SK-N-SH (cell line): ENCODE measurements around the gene TSPYL4. TPM values are rescaled to one million over a fixed set of nuclear protein-coding genes. Genes with fewer than 3 reads are reported as not detected.

Experiments used
- CTCF ChIA-PET: fragments of 300-600, 350-600 bp; formaldehyde crosslinking; extraction: SDS; loops from one replicate; lab custom pipeline; 2021; lab: Yijun Ruan, JAX
- POLR2A ChIA-PET: fragments of 350-600 bp; sonication (Branson Sonifier 250); formaldehyde crosslinking; extraction: SDS; loops from one replicate; lab custom pipeline; 2020; ENCODE audit warnings: antibody characterized with exemption, inconsistent platforms; lab: Yijun Ruan, JAX
- DNase-seq: peaks from one replicate; pipeline ENCODE4 v3.0.0; 2012
- H2AFZ ChIP-seq: fragments of 200-600 bp; sonication (generic); 2 replicates; pipeline ENCODE4 v1.8.1; 2016; ENCODE audit warnings: antibody characterized with exemption, mild to moderate bottlenecking, low read depth
- H3F3A ChIP-seq: fragments of 200-600 bp; sonication (generic); replicated peaks from 2 replicates; pipeline ENCODE3; 2016; ENCODE audit warnings: antibody characterized with exemption, mild to moderate bottlenecking; ENCODE audit not compliant: insufficient read depth
- H3K27ac ChIP-seq, 2 experiments: fragments of 200-500 bp in 1 of 2; fragments of 200-600 bp in 1 of 2; sonication (Bioruptor generic) in 1 of 2; sonication (generic), shearing (Covaris generic) in 1 of 2; 2 replicates each; pipeline versions ENCODE4 v1.5.1 to v1.6.1; 2014 to 2016; ENCODE audit warnings: low read depth in 2 of 2, inconsistent platforms in 1 of 2, low read length in 1 of 2, mild to moderate bottlenecking in 1 of 2, mixed read lengths in 1 of 2
- H3K27me3 ChIP-seq: fragments of 200-600 bp; sonication (generic), shearing (Covaris generic); 2 replicates; pipeline ENCODE4 v1.6.1; 2016; ENCODE audit warnings: mixed run types; ENCODE audit not compliant: insufficient read depth
- H3K36me3 ChIP-seq, 2 experiments: fragments of 200-500 bp in 1 of 2; fragments of 200-600 bp in 1 of 2; sonication (Bioruptor generic) in 1 of 2; sonication (generic) in 1 of 2; replicated peaks in 1 of 2; 2 replicates each; pipeline versions ENCODE3 to v1.5.1; 2014 to 2016; ENCODE audit warnings: low read length in 1 of 2, mild to moderate bottlenecking in 1 of 2; ENCODE audit not compliant: insufficient read depth in 2 of 2, control insufficient read depth in 1 of 2
- H3K4me1 ChIP-seq, 2 experiments: fragments of 200-500 bp in 1 of 2; fragments of 200-600 bp in 1 of 2; sonication (Bioruptor generic) in 1 of 2; sonication (generic), shearing (Covaris generic) in 1 of 2; 2 replicates each; pipeline versions ENCODE4 v1.5.1 to v1.6.1; 2014 to 2016; ENCODE audit warnings: low read depth in 1 of 2, low read length in 1 of 2, mixed run types in 1 of 2; ENCODE audit not compliant: insufficient read depth in 2 of 2, control insufficient read depth in 1 of 2
- H3K4me2 ChIP-seq: fragments of 200-600 bp; sonication (generic), shearing (Covaris generic); 2 replicates; pipeline ENCODE4 v1.6.1; 2017; ENCODE audit warnings: mixed run types
- H3K4me3 ChIP-seq, 2 experiments: fragments of 200-500 bp in 1 of 2; fragments of 200-600 bp in 1 of 2; sonication (Bioruptor generic) in 1 of 2; sonication (generic), shearing (Covaris generic) in 1 of 2; 2 replicates each; pipeline versions ENCODE4 v1.5.1 to v1.8.1; 2014 to 2016; ENCODE audit warnings: low read depth in 2 of 2, inconsistent platforms in 1 of 2, low read length in 1 of 2, mild to moderate bottlenecking in 1 of 2, mixed read lengths in 1 of 2, moderate library complexity in 1 of 2
- H3K79me2 ChIP-seq: fragments of 200-600 bp; sonication (generic); 2 replicates; pipeline ENCODE4 v1.8.1; 2017; ENCODE audit warnings: mild to moderate bottlenecking; ENCODE audit not compliant: insufficient read depth
- H3K9ac ChIP-seq: fragments of 200-600 bp; sonication (generic); 2 replicates; pipeline ENCODE4 v1.6.1; 2017; ENCODE audit warnings: mixed run types
- H3K9me2 ChIP-seq: fragments of 200-600 bp; sonication (generic); 2 replicates; pipeline ENCODE4 v1.6.1; 2017; ENCODE audit warnings: mixed run types
- H3K9me3 ChIP-seq: fragments of 200-600 bp; sonication (generic); 2 replicates; pipeline ENCODE4 v1.6.1; 2017; ENCODE audit warnings: mixed run types, mild to moderate bottlenecking, moderate library complexity
- H4K20me1 ChIP-seq: fragments of 200-600 bp; sonication (generic); 2 replicates; pipeline ENCODE4 v1.6.1; 2017; ENCODE audit warnings: mild to moderate bottlenecking, mixed run types; ENCODE audit not compliant: insufficient read depth
- ELF1 ChIP-seq: IDR thresholded peaks from 2 replicates; pipeline ENCODE4 v1.4.0; 2012
- EP300 ChIP-seq, 2 experiments: IDR thresholded peaks; 2 replicates each; pipeline versions ENCODE4 v1.4.0 to v1.6.1; 2012; ENCODE audit warnings: borderline replicate concordance in 1 of 2, low read depth in 1 of 2, low read length in 1 of 2
- EZH2phosphoT487 ChIP-seq: fragments of 200-600 bp; sonication (generic); IDR thresholded peaks from 2 replicates; pipeline ENCODE4 v1.6.1; 2017; ENCODE audit warnings: low read depth, mixed run types, mild to moderate bottlenecking, antibody characterized with exemption, moderate library complexity, borderline replicate concordance
- FOXJ3 ChIP-seq: sonication (generic); formaldehyde crosslinking; IDR thresholded peaks from 2 replicates; pipeline ENCODE4 v1.5.1; 2020; ENCODE audit warnings: mild to moderate bottlenecking, missing genetic modification reagents
- FOXM1 ChIP-seq: IDR thresholded peaks from 2 replicates; pipeline ENCODE4 v1.4.0; 2012; ENCODE audit warnings: low read depth, mild to moderate bottlenecking
- GATA2 ChIP-seq: sonication (generic); formaldehyde crosslinking; IDR thresholded peaks from 2 replicates; pipeline ENCODE4 v1.5.0; 2020; ENCODE audit warnings: mild to moderate bottlenecking, missing genetic modification reagents
- MEF2A ChIP-seq: IDR thresholded peaks from 2 replicates; pipeline ENCODE4 v1.4.0; 2012; ENCODE audit warnings: low read depth, borderline replicate concordance
- MXI1 ChIP-seq: IDR thresholded peaks from 2 replicates; pipeline ENCODE4 v1.6.1; 2012; ENCODE audit warnings: mild to moderate bottlenecking, low read depth, low read length, improper control_type of control experiment
- NFIC ChIP-seq: IDR thresholded peaks from 2 replicates; pipeline ENCODE4 v1.4.0; 2012; ENCODE audit warnings: borderline replicate concordance
- NRF1 ChIP-seq: IDR thresholded peaks from 2 replicates; pipeline ENCODE4 v1.6.1; 2012; ENCODE audit warnings: low read depth, mild to moderate bottlenecking, low read length
- RFX5 ChIP-seq: IDR thresholded peaks from 2 replicates; pipeline ENCODE4 v1.6.1; 2012; ENCODE audit warnings: mild to moderate bottlenecking, improper control_type of control experiment, low read length
- RXRA ChIP-seq: IDR thresholded peaks from 2 replicates; pipeline ENCODE4 v1.4.0; 2012; ENCODE audit warnings: low read depth, mild to moderate bottlenecking, borderline replicate concordance
- SIN3A ChIP-seq: IDR thresholded peaks from 2 replicates; pipeline ENCODE4 v1.6.1; 2012; ENCODE audit warnings: low read depth, mild to moderate bottlenecking, low read length, moderate library complexity, borderline replicate concordance
- SMC3 ChIP-seq: IDR thresholded peaks from 2 replicates; pipeline ENCODE4 v1.6.1; 2012; ENCODE audit warnings: low read depth, low read length, improper control_type of control experiment
- TEAD4 ChIP-seq: IDR thresholded peaks from 2 replicates; pipeline ENCODE4 v1.4.0; 2012; ENCODE audit warnings: mild to moderate bottlenecking, borderline replicate concordance; ENCODE audit not compliant: insufficient read depth
- polyA plus RNA-seq, 3 experiments: library from polyadenylated mRNA; depleted of rRNA; stranded (reverse); fragments of >200 nt; gene quantifications; 2 replicates each; pipeline ENCODE4 v1.2.3, GENCODE V29; 2012
- TF ChIP-seq, protein P1 (sequence below): IDR thresholded peaks from 2 replicates; pipeline ENCODE4 v1.4.0; 2012; ENCODE audit warnings: low read depth, borderline replicate concordance
- TF ChIP-seq, protein P2 (sequence below): fragments of 200-600 bp; sonication (generic); IDR thresholded peaks from 2 replicates; pipeline ENCODE4 v1.6.1; 2017; ENCODE audit warnings: antibody characterized with exemption, mild to moderate bottlenecking, moderate library complexity
- TF ChIP-seq, protein P3 (sequence below): fragments of 150-350 bp; IDR thresholded peaks from 2 replicates; pipeline ENCODE4 v1.6.1; 2017; ENCODE audit warnings: antibody characterized with exemption, low read length, low read depth, borderline replicate concordance
- TF ChIP-seq, protein P4 (sequence below): fragments of 150-350 bp; IDR thresholded peaks from 2 replicates; pipeline ENCODE4 v1.6.1; 2016; ENCODE audit warnings: mild to moderate bottlenecking, low read depth, low read length
- TF ChIP-seq, protein P5 (sequence below): IDR thresholded peaks from 2 replicates; pipeline ENCODE4; 2012

Gene TSPYL4
- polyA plus RNA-seq, 1 of the 3 experiments (the other 2 are of a cell fraction), result 29.1 TPM

DNA sequence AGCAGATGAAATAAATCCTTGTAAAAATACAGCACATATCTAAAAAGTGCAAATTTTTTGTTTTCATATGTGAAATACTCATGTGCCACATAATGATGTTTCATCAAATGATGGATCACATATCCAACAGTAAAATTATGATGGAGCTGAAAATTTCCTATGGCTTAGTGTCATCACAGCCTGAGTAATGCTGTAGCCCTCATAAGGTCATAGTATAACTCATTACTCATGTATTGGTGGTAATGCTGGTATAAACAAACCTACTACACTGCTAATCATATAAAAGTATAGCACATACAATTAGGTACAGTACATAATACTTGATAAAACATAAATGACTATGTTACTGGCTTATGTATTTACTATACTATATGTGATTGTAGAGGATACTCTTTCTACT lies 12.9 kb upstream of the TSPYL4 start:
- H3K9me2 ChIP-seq, result no peaks in the 10 kb centered on the region
- peaks cover 3 to 10% of the 10 kb centered on the region in 2 experiments for H3K36me3 ChIP-seq
- H3K4me2 ChIP-seq, result no peak overlapping the region
- no peak for TF ChIP-seq SIN3A
- no peak for TF ChIP-seq ELF1
- TF ChIP-seq EZH2phosphoT487, result no peak
- TF ChIP-seq MEF2A, result no peak
- TF ChIP-seq, protein P1, sequence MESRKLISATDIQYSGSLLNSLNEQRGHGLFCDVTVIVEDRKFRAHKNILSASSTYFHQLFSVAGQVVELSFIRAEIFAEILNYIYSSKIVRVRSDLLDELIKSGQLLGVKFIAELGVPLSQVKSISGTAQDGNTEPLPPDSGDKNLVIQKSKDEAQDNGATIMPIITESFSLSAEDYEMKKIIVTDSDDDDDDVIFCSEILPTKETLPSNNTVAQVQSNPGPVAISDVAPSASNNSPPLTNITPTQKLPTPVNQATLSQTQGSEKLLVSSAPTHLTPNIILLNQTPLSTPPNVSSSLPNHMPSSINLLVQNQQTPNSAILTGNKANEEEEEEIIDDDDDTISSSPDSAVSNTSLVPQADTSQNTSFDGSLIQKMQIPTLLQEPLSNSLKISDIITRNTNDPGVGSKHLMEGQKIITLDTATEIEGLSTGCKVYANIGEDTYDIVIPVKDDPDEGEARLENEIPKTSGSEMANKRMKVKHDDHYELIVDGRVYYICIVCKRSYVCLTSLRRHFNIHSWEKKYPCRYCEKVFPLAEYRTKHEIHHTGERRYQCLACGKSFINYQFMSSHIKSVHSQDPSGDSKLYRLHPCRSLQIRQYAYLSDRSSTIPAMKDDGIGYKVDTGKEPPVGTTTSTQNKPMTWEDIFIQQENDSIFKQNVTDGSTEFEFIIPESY, result no peak
- no peak for TF ChIP-seq TEAD4
- TF ChIP-seq, protein P2, sequence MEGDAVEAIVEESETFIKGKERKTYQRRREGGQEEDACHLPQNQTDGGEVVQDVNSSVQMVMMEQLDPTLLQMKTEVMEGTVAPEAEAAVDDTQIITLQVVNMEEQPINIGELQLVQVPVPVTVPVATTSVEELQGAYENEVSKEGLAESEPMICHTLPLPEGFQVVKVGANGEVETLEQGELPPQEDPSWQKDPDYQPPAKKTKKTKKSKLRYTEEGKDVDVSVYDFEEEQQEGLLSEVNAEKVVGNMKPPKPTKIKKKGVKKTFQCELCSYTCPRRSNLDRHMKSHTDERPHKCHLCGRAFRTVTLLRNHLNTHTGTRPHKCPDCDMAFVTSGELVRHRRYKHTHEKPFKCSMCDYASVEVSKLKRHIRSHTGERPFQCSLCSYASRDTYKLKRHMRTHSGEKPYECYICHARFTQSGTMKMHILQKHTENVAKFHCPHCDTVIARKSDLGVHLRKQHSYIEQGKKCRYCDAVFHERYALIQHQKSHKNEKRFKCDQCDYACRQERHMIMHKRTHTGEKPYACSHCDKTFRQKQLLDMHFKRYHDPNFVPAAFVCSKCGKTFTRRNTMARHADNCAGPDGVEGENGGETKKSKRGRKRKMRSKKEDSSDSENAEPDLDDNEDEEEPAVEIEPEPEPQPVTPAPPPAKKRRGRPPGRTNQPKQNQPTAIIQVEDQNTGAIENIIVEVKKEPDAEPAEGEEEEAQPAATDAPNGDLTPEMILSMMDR, result no peak
- TF ChIP-seq NFIC, result no peak
- TF ChIP-seq, protein P3, sequence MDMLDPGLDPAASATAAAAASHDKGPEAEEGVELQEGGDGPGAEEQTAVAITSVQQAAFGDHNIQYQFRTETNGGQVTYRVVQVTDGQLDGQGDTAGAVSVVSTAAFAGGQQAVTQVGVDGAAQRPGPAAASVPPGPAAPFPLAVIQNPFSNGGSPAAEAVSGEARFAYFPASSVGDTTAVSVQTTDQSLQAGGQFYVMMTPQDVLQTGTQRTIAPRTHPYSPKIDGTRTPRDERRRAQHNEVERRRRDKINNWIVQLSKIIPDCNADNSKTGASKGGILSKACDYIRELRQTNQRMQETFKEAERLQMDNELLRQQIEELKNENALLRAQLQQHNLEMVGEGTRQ, result no peak
- no peak for TF ChIP-seq RXRA
- no peak for TF ChIP-seq FOXJ3 (CRISPR knock-in tag)
- TF ChIP-seq FOXM1, result no peak
- no peak for TF ChIP-seq SMC3
- TF ChIP-seq, protein P4, sequence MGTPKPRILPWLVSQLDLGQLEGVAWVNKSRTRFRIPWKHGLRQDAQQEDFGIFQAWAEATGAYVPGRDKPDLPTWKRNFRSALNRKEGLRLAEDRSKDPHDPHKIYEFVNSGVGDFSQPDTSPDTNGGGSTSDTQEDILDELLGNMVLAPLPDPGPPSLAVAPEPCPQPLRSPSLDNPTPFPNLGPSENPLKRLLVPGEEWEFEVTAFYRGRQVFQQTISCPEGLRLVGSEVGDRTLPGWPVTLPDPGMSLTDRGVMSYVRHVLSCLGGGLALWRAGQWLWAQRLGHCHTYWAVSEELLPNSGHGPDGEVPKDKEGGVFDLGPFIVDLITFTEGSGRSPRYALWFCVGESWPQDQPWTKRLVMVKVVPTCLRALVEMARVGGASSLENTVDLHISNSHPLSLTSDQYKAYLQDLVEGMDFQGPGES, result no peak
- no peak for TF ChIP-seq EP300 (IDR thresholded peaks at IDR 0.05; ENCODE audit: borderline replicate concordance in 1 of 2, low read depth in 1 of 2, low read length in 1 of 2)
- TF ChIP-seq MXI1, result no peak
- TF ChIP-seq NRF1, result no peak
- TF ChIP-seq, protein P5, sequence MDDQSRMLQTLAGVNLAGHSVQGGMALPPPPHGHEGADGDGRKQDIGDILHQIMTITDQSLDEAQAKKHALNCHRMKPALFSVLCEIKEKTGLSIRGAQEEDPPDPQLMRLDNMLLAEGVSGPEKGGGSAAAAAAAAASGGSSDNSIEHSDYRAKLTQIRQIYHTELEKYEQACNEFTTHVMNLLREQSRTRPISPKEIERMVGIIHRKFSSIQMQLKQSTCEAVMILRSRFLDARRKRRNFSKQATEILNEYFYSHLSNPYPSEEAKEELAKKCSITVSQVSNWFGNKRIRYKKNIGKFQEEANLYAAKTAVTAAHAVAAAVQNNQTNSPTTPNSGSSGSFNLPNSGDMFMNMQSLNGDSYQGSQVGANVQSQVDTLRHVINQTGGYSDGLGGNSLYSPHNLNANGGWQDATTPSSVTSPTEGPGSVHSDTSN, result no peak
- TF ChIP-seq RFX5, result no peak
- TF ChIP-seq GATA2 (CRISPR knock-in tag), result no peak
- H4K20me1 ChIP-seq, result no peaks in the 10 kb centered on the region
- no peaks in the 10 kb centered on the region for H3K27me3 ChIP-seq
- no peak overlapping the region for H2AFZ ChIP-seq
- no peak overlapping the region for H3K9ac ChIP-seq
- peaks cover 15% of the 10 kb centered on the region for H3F3A ChIP-seq
- H3K9me3 ChIP-seq, result no peaks in the 10 kb centered on the region; the same call in 1 of the 2 replicates
- no peak overlapping the region for H3K27ac ChIP-seq
- peaks cover 22% of the 10 kb centered on the region for H3K79me2 ChIP-seq
- peaks cover 5 to 12% of the 10 kb centered on the region in 2 experiments; a peak in 3 of 4 replicates for H3K4me1 ChIP-seq
- no peak for DNase-seq
- no peak overlapping the region for H3K4me3 ChIP-seq
- ChIA-PET CTCF (interaction anchor here (1.0 to 5.3 kb wide), 9 partner anchors 8 to 297 kb away, joined by 3 to 59 read pairs (median 28); partner anchors contain the start of genes TSPYL1 and TSPYL4), POLR2A (no interaction called here)
